Stimulated activated CD8-positive, alpha-beta memory T cell treated with anti-CD3 and anti-CD28 coated beads, Interleukin-7, amount 100 ng/mL, for 1 hour (primary cell): ENCODE results near the gene NDUFV2.
"Not testable (repeated sequence)": the region's sequence is repeated elsewhere in the genome, so short reads cannot be mapped to it uniquely, and the experiment has no call there.

Experiments used
- DNase-seq, 2 donors: peaks; one replicate each; pipeline ENCODE4 v3.0.0-alpha.2; 2020; ENCODE audit warnings: low read depth in 2 of 2

NDUFV2 gene

DNA sequence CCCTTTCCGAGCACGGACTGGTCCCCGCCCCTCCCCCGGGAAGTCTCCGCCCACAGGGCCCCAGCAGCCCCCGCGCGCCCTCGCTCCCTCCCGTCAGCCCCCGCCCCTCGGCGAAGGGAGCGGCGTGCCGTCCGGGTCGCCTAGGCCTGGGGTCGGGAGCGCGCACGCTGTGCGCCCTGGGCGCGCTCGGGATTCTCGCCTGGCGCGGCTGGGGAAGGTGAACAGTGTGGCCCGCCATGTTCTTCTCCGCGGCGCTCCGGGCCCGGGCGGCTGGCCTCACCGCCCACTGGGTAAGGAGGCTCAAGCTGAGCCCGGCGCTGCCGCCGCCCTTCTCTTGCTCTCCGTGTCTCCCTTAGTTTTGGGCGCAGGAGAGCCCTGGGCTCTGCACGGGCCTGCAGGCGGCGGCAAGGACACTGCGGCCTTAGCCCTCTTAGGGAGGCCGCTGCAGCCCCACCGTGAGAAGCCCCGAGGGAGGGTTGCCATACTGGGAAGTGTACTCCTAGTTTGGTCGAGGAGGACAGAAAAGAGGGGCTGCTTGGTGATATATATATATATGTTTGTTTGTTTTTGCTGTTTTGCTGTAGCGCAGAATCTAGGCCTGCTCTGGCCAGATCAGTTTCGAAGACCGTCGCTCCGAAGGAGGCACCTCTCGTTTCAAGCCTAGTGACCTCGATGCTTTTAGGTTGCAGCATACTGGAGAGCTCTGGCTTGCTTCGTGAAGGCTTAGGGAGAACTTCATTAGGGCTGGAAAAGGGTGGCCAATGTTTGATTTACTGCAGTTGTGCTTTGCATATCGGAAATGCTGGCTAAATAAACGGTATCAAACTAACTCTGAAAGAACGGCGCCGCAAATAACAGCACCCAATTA, at the start of gene NDUFV2:
TSS of gene NDUFV2 (plus strand) at position 192 of the 868 bp plus-strand sequence. CDS start at position 237, 45 bp downstream.
- DNase-seq = peak; percentile 96 to 97

DNA sequence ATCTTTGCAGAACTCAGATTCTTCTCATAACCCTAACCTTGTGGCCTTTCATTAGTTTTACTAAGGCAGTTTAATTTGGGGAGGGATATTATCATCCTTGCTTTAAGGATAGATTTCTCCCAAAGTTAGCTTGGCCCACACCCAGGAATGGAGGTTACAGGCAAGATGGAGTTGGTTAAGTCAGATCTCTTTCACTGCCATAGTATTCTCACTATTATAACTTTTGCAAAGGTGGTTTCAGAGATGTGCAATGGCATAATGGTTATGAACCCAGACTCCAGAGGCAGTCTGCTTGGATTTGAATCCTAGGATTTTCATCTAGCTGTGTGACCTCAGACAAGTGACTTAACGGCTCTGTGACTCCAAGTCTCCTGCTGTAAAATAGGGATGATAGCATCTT, 48.7 kb upstream of the NDUFV2 start:
- DNase-seq = no peak

GRCh38 chr18:9055185-9055584, 47.3 kb upstream of the NDUFV2 start:
- no peak for DNase-seq

GRCh38 chr18:9055626-9056025, 46.9 kb upstream of the NDUFV2 start:
- no peak for DNase-seq

- no peak for DNase-seq
Observed at GRCh38 chr18:9057646-9058045, 44.9 kb upstream of the NDUFV2 start.

DNA sequence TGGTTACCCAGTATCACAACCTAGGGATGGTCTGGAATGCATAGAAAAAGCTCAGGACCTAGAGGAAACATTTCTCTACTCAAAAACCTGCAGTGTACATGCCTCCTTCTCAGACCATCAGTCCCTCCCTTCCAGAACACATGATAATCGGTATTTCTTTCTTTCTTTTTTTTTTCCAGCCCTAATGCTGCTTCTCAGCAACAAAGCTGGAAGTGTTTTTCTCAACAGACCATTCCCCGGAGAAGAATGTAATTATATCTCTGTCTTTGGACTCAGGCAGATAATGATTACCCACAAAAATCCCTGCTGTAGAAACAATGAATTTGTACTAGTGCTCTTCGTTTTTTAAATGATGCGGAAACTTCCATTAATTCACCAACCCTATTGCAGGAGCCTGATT, 44.1 kb upstream of the NDUFV2 start:
- no peak for DNase-seq

GRCh38 chr18:9062418-9062751, 40.1 kb upstream of the NDUFV2 start:
- no peak for DNase-seq

- DNase-seq = no peak
Observed at GRCh38 chr18:9065864-9066263, 36.6 kb upstream of the NDUFV2 start.

DNA sequence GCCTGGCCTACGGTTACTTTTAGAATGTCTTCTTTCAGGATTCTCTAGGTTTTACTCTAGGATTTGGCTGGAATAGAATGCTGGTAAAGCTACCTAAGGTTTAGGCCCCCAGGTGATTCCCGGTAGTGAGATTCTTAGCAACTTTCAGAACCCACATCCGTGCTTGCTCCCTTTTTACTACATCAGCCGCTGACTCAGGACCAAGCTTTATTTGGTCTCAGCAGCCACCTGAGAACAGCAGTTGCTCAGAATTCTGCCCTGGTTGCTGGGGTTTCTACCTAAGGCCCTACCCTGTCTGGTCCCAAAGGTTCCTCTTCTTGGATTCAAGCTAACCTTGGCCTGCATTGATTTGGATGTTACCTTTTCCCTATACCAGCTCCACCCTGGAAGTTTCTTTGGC, 36.1 kb upstream of the NDUFV2 start:
- no peak for DNase-seq

DNA sequence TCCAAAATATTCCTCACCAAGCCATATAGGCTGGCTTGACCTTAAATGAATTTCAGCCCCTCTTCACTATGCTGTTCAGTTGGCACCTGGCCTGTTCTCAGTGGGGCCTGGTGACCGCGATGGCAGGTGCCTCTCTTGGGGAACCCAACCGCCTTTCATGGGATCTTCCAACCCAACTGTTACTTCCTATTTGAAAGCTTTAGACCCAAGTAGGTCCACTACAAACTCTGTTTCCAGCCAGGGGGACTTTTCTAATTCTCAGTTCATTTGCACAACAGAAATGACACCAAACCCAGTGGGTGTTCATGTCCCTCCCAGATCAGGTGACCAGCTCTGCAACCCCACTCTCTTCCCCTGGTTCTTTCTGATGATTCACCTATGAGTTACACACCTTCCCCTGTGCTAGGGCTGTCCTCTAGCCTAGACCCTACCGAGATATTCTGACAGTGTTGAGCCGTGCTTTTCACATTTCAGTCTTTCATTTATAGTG, 35.6 kb upstream of the NDUFV2 start:
- DNase-seq = no peak

- DNase-seq = no peak
Observed at GRCh38 chr18:9067823-9068222, 34.7 kb upstream of the NDUFV2 start.

DNA sequence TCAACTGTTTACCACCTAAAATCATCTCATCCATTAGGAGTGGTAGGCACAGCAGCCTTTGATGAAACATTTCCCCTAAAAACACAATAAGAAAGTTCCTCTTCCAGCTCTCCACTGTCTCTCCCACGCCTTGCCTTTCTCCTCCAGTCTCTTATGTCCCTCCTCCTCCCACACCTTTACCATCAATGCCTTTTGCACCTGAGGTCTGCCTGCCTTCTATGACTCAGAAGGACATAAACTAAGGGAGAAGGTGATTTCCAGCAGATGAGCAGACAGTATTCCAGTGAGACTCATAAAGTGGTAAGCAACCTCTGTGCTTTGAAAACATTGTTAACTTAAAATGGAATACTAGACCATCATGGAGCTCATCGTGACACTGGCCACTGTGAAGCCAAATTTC, 34.2 kb upstream of the NDUFV2 start:
- no peak for DNase-seq

GRCh38 chr18:9069601-9070000, 32.9 kb upstream of the NDUFV2 start:
- no peak for DNase-seq

GRCh38 chr18:9070212-9070611, 32.3 kb upstream of the NDUFV2 start:
- DNase-seq = no peak

- no peak for DNase-seq
Observed at GRCh38 chr18:9079818-9080528, 22.5 kb upstream of the NDUFV2 start.

DNA sequence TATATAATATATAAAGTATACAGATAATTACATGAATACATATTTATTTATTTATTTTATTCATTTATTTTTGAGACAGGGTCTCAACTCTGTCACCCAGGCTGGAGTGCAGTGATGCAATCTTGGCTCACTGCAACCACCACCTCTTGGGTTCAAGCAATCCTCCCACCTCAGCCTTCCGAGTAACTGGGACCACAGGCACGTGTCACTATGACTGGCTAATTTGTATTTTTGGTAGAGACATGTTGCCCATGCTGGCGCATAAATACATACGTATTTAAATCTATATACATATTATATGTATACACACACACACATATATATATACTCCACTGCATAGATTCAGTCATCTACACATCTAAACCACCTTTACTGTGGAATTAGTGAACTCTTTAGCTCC, 20.6 kb upstream of the NDUFV2 start:
- no peak for DNase-seq

DNA sequence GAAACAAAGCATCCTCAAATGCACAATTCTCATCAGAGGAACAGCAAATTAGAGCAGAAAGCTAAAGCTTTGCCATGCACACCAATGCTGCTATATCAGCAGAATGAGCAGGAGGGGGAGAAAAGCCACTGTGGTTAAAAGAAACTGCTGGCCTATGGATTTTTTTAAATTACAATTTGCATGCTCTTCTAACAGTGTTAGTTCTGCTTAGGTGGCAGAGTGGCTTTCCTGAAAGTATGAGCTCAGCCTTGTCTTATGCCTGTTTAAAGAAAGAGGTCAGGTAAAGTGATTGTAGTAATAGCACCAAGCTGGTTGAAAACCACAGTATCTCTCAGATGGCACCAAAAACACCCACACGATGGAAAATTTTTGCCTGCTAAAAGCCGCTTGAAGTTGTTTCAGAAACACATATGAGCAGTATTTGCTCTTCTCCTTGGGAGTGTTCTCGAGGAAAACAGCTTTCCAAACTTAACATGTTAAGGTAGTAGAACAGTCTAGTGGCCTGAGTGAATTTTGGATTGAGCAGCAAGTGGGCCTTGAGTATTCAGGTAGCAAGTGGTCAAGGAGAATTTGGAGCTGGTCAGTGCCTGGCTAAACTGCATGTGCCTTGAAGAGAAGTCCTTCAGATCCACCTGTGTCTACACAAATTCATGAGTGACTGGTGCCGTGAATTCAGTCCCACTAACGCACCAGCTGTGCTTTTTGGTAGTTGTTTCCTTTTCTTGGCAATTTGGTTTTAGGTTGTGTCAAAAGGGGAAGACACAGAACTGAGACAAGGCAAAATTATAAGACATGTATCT, 19.6 kb upstream of the NDUFV2 start:
- no peak for DNase-seq

DNA sequence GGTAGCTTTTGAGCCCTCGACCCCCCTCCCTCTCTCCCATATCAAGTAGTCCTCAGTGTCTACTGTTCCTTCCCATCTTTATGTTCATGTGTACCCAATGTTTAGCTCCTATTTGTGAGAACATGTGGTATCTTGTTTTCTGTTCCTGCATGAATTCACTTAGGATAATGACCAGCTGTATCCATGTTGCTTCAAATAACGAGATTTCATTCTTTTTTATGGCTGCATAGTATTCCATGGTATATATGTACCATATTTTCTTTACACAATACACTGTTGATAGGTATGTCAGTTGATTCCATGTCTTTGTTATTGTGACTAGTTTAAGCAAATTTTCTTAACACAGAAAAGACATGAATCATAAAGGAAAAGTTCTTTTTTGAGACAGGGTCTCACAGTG, 16.5 kb upstream of the NDUFV2 start:
- DNase-seq = no peak

DNA sequence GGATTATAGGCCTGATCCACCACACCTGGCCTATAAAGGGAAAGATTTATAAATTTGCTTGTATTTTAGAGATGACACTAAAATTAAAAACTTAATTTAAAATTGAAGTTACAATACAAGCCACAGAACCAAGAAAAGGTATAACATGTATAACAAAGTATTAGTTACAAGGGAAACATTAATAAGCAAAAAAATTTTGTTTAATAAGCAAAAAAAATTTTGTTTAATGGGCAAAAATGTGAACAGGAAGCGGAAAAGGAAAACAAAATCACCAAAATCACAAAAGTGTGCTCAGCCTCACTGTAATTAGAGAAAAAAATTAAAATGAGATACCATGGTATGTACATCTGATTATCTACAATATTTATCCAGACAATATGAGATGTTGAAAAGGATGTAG, 15.9 kb upstream of the NDUFV2 start:
- DNase-seq = no peak

DNA sequence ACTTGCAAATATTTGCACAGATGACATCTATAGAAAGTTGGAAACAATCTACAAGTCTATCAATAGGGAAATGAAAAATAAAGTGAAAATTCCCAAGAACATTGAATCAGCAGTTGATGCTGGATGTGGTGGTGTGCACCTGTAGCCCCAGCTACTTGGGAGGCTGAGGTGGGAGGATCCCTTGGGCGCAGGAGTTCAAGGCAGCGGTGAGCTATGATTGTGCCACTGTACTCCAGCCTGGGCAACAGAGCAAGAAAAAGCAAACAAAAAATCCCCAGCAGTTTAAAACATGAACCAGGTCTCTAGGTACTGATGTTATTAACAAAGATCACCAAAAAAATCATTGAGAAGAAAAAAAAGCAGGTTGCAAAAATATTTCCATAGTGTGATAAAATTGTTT, 15.4 kb upstream of the NDUFV2 start:
- DNase-seq = no peak

GRCh38 chr18:9088252-9088651, 14.2 kb upstream of the NDUFV2 start:
- DNase-seq = no peak

DNA sequence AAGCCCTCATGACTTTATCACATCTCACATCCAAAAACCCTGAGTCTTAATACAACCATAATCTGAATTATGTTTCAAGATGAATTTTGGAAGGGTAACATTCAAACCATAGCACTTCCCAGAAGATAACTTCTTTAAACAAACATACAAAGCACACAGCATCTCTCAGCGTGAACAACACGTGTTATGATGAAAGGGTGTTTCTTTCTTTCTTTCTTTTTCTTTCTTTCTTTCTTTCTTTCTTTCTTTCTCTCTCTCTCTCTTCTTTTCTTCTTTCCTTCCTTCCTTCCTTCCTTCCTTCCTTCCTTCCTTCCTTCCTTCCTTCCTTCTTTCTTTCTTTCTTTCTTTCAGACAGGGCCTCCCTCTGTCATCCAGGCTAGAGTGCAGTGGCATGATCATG, 13.8 kb upstream of the NDUFV2 start:
- not testable (repeated sequence) for DNase-seq
